Prostate gland (tissue), 2 donors: ENCODE measurements around the gene ACTL10. TPM values are rescaled to one million over a fixed set of nuclear protein-coding genes. Genes with fewer than 3 reads are reported as not detected.
A peak's percentile ranks its signal among the peaks of the same experiment; 100 is the strongest.

Experiments
- DNase-seq: peaks from one replicate; pipeline ENCODE4 v3.0.0-alpha.2; 2019; ENCODE audit warnings: low spot score
- H3K27ac ChIP-seq, 2 donors: fragments of 200-600 bp; sonication (generic); 2 replicates each; pipeline ENCODE4 v1.5.1; 2017 to 2019
- H3K27me3 ChIP-seq: fragments of 200-600 bp; sonication (generic); replicated peaks from 2 replicates; pipeline ENCODE4 v1.5.1; 2019; ENCODE audit not compliant: insufficient read depth
- H3K36me3 ChIP-seq, 2 donors: fragments of 200-600 bp; sonication (generic); 1 replicate in 1 of 2; 2 replicates in 1 of 2; pipeline versions ENCODE4 v1.5.1 to v1.8.1; 2017 to 2019
- H3K4me1 ChIP-seq: fragments of 200-600 bp; sonication (generic); replicated peaks from 2 replicates; pipeline ENCODE4 v1.5.1; 2019
- H3K4me3 ChIP-seq, 2 donors: fragments of 200-600 bp; sonication (generic); 2 replicates each; pipeline ENCODE4 v1.5.1; 2017 to 2019
- H3K9me3 ChIP-seq: fragments of 200-600 bp; sonication (generic); 2 replicates; pipeline ENCODE4 v1.5.1; 2017
- POLR2A ChIP-seq: fragments of 450-650 bp; IDR thresholded peaks from one replicate; pipeline ENCODE4 v1.6.1; 2016; ENCODE audit warnings: antibody characterized with exemption, mild to moderate bottlenecking
- POLR2AphosphoS5 ChIP-seq: sonication (generic); formaldehyde crosslinking; IDR thresholded peaks from one replicate; pipeline ENCODE4 v1.6.1; 2017; ENCODE audit warnings: antibody characterized with exemption
- WGBS: methylation state at CpG from one replicate; pipeline ENCODE4 v1.1.5; 2018; 5-methylcytosine and 5-hydroxymethylcytosine counted together
- intact Hi-C: fragments of 100-400 bp; cut with DNase I; formaldehyde crosslinking; loops from one replicate; pipeline ENCODE4 v1.14.2; 2022
- total RNA-seq, 2 donors: library from RNA; depleted of rRNA; stranded (reverse); fragments of >200 nt; gene quantifications; one replicate each; pipeline ENCODE4 v1.1.0, GENCODE V29; 2016
- TF ChIP-seq, protein P1 (sequence below), 4 experiments: fragments of 200-600 bp in 2 of 4; fragments of 450-650 bp in 2 of 4; sonication (generic) in 2 of 4; IDR thresholded peaks; 1 replicate in 3 of 4; 2 replicates in 1 of 4; pipeline ENCODE4 v1.5.1; 2016 to 2019; ENCODE audit warnings: antibody characterized with exemption in 4 of 4, mild to moderate bottlenecking in 2 of 4, moderate library complexity in 2 of 4

The ACTL10 gene
- total RNA-seq, 2 donors from 2014 or later, result 7.9 to 8.5 TPM

DNA sequence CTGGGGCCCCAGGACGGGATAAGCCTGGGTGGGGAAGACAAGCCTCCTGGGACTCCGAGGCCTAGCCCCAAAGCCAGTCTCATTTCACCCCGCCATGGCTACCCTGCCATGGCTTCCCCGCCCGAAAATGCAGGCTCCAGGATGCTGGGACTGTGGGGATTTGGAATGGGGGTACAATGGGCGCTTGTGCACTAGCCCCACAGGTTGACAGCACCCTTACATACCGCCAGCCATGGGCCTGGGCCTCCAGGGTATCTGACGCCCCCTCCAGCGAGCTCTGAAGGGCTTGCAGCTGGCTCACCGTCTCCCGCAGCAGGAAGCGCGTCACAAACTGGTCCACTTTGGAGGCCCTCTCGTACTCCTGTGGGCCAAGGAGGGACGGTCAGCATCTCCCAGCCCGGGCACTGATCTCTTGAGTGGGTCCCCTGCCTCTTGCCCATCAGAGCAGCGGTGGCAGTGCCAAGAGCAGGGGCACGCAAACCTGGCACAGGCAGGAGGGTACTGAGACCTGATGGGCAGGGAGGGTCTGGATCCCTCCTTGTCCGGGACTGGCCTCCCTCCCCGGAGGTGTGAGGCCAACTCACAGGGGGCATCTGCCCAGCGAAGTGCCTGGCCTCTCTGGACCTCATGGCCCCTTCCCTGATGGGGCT, 6.6 kb upstream of the ACTL10 start:
- H3K4me1 ChIP-seq, result no peaks in the 10 kb centered on the region
- H3K4me3 ChIP-seq, result no peak overlapping the region
- H3K36me3 ChIP-seq, result peaks cover 3 to 8% of the 10 kb centered on the region in 2 donors
- no peak for DNase-seq
- no peak for TF ChIP-seq POLR2A
- TF ChIP-seq, protein P1, sequence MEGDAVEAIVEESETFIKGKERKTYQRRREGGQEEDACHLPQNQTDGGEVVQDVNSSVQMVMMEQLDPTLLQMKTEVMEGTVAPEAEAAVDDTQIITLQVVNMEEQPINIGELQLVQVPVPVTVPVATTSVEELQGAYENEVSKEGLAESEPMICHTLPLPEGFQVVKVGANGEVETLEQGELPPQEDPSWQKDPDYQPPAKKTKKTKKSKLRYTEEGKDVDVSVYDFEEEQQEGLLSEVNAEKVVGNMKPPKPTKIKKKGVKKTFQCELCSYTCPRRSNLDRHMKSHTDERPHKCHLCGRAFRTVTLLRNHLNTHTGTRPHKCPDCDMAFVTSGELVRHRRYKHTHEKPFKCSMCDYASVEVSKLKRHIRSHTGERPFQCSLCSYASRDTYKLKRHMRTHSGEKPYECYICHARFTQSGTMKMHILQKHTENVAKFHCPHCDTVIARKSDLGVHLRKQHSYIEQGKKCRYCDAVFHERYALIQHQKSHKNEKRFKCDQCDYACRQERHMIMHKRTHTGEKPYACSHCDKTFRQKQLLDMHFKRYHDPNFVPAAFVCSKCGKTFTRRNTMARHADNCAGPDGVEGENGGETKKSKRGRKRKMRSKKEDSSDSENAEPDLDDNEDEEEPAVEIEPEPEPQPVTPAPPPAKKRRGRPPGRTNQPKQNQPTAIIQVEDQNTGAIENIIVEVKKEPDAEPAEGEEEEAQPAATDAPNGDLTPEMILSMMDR (IDR thresholded peaks at IDR 0.05), result no peak
- no peak for TF ChIP-seq POLR2AphosphoS5
- no peaks in the 10 kb centered on the region for H3K27me3 ChIP-seq
- peak overlapping the region in 1 of 2 donors; percentile 2 for H3K27ac ChIP-seq
- intact Hi-C loops, result no loop called here
- WGBS, result 95% methylated on average over 21 of the region's 21 CpGs
- no peaks in the 10 kb centered on the region for H3K9me3 ChIP-seq

DNA sequence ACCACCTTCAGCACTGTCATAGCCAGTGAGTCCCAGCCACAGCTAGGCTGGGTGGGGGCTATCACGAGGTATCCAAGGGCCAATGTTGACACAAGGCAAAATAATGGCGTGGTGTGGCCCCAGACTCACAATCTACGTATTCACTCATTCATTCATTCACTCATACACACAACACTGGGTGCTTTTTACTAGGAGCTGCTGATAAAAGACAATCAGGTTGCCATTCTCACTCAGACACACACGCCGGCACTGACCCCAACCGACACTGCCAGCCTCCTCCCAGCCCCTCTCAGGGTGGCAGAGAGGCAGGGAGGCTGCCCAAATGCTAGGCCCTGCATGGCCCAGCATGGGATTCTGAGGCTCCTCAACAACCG, 6.1 kb upstream of the ACTL10 start:
- Histone ChIP-seq H3K27me3 (no peaks in the 10 kb centered on the region), H3K4me3 (no peak overlapping the region), H3K27ac (peak overlapping the region in 1 of 2 donors; percentile 2), H3K36me3 (peaks cover 3 to 8% of the 10 kb centered on the region in 2 donors), H3K4me1 (no peaks in the 10 kb centered on the region), H3K9me3 (no peaks in the 10 kb centered on the region)
- WGBS, result 85% methylated on average over 7 of the region's 7 CpGs
- intact Hi-C loops, result no loop called here
- no peak for DNase-seq
- TF ChIP-seq POLR2AphosphoS5, result no peak

DNA sequence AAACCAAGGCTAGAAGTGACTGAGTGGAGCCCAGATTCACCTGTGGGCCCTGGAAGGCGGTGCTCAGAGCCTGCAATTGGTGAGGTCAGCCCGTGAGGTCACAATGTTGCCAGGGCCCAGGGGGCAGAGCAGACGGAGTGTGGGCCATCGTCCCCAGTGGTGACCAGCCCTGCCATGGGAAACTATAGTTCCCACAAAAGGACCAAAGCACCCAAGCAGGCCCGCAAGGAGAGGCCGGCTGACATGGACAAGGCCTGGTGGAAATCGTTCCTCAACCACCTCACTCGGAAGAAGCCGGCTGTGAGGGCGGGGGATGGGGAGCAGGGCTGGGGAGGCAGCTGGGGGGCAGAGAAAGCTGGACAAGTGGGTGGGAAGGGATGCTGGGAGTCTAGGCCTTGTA, 4.6 kb upstream of the ACTL10 start, which contains the start of gene C20orf144:
C20orf144 (plus strand) TSS at position 156 of the 400 bp plus-strand sequence; CDS start at position 175, 19 bp downstream.
- Histone ChIP-seq H3K4me3 (peak within 1 kb of the TSS; percentile 56 to 64), H3K27ac (peak within 1 kb of the TSS; percentile 83 to 90), H3K9me3 (no peaks in the 10 kb centered on the region), H3K36me3 (peaks cover 3 to 8% of the 10 kb centered on the region in 2 donors), H3K27me3 (no peaks in the 10 kb centered on the region), H3K4me1 (no peaks in the 10 kb centered on the region)
- TF ChIP-seq, protein P1 (IDR thresholded peaks at IDR 0.05), result no peak
- no peak for TF ChIP-seq POLR2AphosphoS5
- TF ChIP-seq POLR2A, result no peak
- WGBS, result 91% methylated on average over 10 of the region's 10 CpGs
- intact Hi-C loops, result no loop called here
- DNase-seq, result no peak

DNA sequence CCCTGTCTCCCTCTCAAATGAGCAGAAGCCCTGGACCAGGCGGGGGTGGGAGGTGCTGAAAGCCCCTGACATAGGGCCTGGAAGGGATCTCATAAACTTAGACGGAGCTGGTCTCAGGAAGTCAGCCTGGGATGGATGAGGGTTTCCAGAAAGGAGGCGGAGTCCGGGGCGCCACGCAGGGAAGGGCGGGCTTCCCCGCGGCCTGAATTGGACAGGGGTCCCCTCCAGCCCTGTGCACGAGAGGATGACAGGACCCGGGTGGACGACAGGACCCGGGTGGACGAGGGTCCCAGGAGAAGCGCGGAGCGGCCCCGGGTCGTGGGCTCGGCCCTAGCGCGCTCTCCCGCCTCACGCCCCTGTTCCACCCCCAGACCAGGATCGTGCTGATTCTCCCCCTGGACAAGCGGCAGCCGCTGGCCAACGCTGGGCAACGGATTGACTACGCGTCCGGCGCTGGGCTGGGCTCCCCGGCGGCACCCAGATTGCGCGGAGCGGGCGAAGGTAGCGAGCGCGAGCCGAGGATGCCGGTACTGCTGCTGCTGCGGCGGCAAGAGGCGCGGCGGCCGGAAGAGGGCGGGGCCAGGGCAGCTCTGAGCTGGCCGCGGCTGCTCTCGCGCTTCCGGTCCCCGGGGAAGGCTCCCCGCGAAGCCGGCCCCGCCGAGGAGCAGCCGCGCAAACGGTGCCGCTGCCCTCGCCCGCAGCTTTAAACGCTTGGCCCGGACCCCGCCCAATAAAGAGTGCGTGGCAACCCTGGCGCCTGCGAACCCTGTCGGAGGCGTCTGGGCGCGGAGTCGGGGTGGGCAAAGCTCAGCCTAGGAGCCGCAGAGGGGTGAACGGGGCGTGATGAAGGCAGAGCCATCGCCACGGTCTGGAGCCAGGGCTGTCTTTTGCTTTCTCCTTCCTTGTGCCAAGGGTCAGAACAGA, 3.3 kb upstream of the ACTL10 start:
- Histone ChIP-seq H3K27me3 (no peaks in the 10 kb centered on the region), H3K36me3 (peaks cover 3 to 8% of the 10 kb centered on the region in 2 donors), H3K27ac (peak overlapping the region; percentile 83 to 90), H3K4me1 (peaks cover 4% of the 10 kb centered on the region), H3K4me3 (peak overlapping the region; percentile 56 to 64), H3K9me3 (no peaks in the 10 kb centered on the region)
- peak; percentile 79 for DNase-seq
- intact Hi-C loops, result no loop called here
- TF ChIP-seq, protein P1 (IDR thresholded peaks at IDR 0.05), result peak in 2 of 4 experiments; percentile 30 to 42
- TF ChIP-seq POLR2AphosphoS5 (peak; percentile 42), POLR2A (peak; percentile 65)
- WGBS, result under 1% methylated on average over 61 of the region's 84 CpGs

DNA sequence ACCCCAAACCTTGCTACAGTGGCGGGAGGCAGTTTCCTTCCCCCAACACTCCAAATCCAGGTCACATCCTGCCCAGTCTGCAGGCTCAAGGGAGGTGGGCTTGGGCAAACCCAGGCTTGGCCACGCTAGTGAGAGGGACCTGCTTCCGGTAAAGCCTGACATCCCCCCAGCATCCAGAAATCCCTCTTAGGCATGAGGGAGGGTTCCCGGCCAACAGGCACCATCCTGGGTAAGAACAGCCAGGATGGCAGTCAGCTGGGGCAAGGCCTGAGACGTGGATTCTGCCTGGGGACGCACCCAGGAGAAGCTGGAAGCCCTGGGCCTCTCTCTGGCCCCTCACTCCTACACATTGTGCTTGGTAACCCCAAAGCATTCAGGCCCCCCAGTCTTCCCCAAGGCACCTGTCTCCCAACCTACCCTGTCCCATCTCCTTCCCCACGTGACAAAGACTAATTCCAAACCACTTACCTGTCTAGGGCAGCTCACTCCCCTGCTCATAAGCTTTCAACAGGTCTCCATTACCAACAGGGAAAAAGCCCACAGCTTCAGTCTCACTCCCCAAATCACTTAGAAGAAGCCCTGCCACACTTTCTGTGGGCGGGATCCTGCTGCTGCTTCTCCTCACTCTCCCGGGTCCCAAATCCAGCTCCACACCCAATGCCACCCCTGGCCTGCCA, 2.5 kb upstream of the ACTL10 start:
- intact Hi-C loops, result no loop called here
- H3K4me3 ChIP-seq, result peak overlapping the region; percentile 56 to 64
- H3K9me3 ChIP-seq, result no peaks in the 10 kb centered on the region
- peak overlapping the region; percentile 83 to 90 for H3K27ac ChIP-seq
- 30% methylated on average over 9 of the region's 9 CpGs for WGBS
- DNase-seq, result no peak
- no peak for TF ChIP-seq POLR2A
- no peak for TF ChIP-seq POLR2AphosphoS5
- TF ChIP-seq, protein P1 (IDR thresholded peaks at IDR 0.05), result no peak
- no peaks in the 10 kb centered on the region for H3K27me3 ChIP-seq
- peaks cover 3 to 8% of the 10 kb centered on the region in 2 donors for H3K36me3 ChIP-seq
- peaks cover 4% of the 10 kb centered on the region for H3K4me1 ChIP-seq
